ENCODE data around the gene LHX8. TPM values are rescaled to one million over a fixed set of nuclear protein-coding genes. Genes with fewer than 3 reads are reported as not detected.

The LHX8 gene
- total RNA-seq, 1 donor: not detected

DNA sequence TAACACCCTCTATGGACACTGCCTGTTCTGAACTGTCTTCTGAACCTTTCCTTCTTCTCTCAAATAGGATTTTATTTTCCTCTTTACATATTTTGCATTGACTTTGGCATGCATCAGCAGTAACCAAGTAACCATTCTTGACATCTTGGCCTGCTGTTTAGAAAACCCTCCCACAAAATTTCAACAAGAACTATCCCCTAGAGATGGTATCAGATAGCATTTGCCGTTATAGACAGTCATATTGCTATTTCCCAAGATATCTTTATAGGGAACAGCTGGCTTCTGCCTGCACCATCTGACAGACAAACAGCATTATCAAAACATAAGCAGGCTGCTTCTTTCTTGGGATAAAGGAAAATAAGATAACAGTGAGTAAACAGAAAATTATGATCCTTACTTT, 54.7 kb downstream of the LHX8 start:
- no peaks in the 10 kb centered on the region for H3K27me3 ChIP-seq (ENCODE audit: insufficient read depth, low read length)
- H3K9me3 ChIP-seq (ENCODE audit: low read depth, low read length): no peaks in the 10 kb centered on the region
- H3K27ac ChIP-seq (ENCODE audit: low read depth, low read length): no peak overlapping the region
- DNase-seq (ENCODE audit: insufficient read length, low spot score, missing footprints): no peak
- no peaks in the 10 kb centered on the region for H4K20me1 ChIP-seq (ENCODE audit: insufficient read depth, low read length)
- no peak overlapping the region for H3K4me2 ChIP-seq (ENCODE audit: insufficient read depth, low read length)
- no peak overlapping the region for H2AFZ ChIP-seq (ENCODE audit: low read length)
- H3K4me3 ChIP-seq (ENCODE audit: insufficient read depth, low read length): no peak overlapping the region
- H3K4me1 ChIP-seq (ENCODE audit: insufficient read depth, low read length): no peaks in the 10 kb centered on the region
- no peak for TF ChIP-seq CTCF (IDR thresholded peaks at IDR 0.05; ENCODE audit: extremely low read depth, low read depth, low read length)
- H3K36me3 ChIP-seq (ENCODE audit: insufficient read depth, low read length): no peaks in the 10 kb centered on the region
- no peaks in the 10 kb centered on the region for H3K79me2 ChIP-seq (ENCODE audit: insufficient read depth, low read length)

GRCh38 chr1:75198163-75198562, 64.0 kb downstream of the LHX8 start:
- Histone ChIP-seq H3K79me2 (ENCODE audit: insufficient read depth, low read length) (no peaks in the 10 kb centered on the region), H3K4me3 (ENCODE audit: insufficient read depth, low read length) (no peak overlapping the region), H3K9me3 (ENCODE audit: low read depth, low read length) (no peaks in the 10 kb centered on the region), H2AFZ (ENCODE audit: low read length) (no peak overlapping the region), H3K27me3 (ENCODE audit: insufficient read depth, low read length) (no peaks in the 10 kb centered on the region), H3K27ac (ENCODE audit: low read depth, low read length) (no peak overlapping the region), H3K4me1 (ENCODE audit: insufficient read depth, low read length) (no peaks in the 10 kb centered on the region), H4K20me1 (ENCODE audit: insufficient read depth, low read length) (no peaks in the 10 kb centered on the region), H3K36me3 (ENCODE audit: insufficient read depth, low read length) (no peaks in the 10 kb centered on the region), H3K4me2 (ENCODE audit: insufficient read depth, low read length) (no peak overlapping the region)
- DNase-seq (ENCODE audit: insufficient read length, low spot score, missing footprints): no peak
- TF ChIP-seq CTCF (IDR thresholded peaks at IDR 0.05; ENCODE audit: extremely low read depth, low read depth, low read length): no peak

- Histone ChIP-seq H4K20me1 (ENCODE audit: insufficient read depth, low read length) (no peaks in the 10 kb centered on the region), H2AFZ (ENCODE audit: low read length) (no peak overlapping the region), H3K4me1 (ENCODE audit: insufficient read depth, low read length) (no peaks in the 10 kb centered on the region), H3K79me2 (ENCODE audit: insufficient read depth, low read length) (no peaks in the 10 kb centered on the region), H3K9me3 (ENCODE audit: low read depth, low read length) (no peaks in the 10 kb centered on the region), H3K4me2 (ENCODE audit: insufficient read depth, low read length) (no peak overlapping the region), H3K27me3 (ENCODE audit: insufficient read depth, low read length) (no peaks in the 10 kb centered on the region), H3K27ac (ENCODE audit: low read depth, low read length) (no peak overlapping the region), H3K4me3 (ENCODE audit: insufficient read depth, low read length) (no peak overlapping the region), H3K36me3 (ENCODE audit: insufficient read depth, low read length) (no peaks in the 10 kb centered on the region)
- TF ChIP-seq CTCF (IDR thresholded peaks at IDR 0.05; ENCODE audit: extremely low read depth, low read depth, low read length): no peak
- no peak for DNase-seq (ENCODE audit: insufficient read length, low spot score, missing footprints)
Measured at GRCh38 chr1:75198761-75199160, 64.6 kb downstream of the LHX8 start.

DNA sequence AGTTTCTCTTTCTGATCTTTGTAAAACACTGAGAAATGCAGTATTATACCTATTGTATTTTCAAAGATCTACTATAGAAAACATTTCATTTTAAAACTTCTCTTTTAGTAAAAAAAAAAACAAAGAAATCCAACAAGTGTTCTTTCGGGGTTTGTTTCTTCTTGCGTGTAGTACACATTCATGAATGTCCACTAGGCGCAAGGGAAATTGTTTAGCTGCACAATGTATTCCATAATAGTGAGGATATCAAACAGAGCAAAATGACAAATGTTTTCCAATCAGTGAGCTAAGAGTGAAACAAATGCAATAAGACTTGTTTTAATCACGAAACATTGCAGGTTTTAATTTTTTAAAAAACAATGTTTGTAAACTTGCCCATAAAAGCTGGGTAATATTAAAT, 68.6 kb downstream of the LHX8 start:
- Histone ChIP-seq H3K4me1 (ENCODE audit: insufficient read depth, low read length) (no peaks in the 10 kb centered on the region), H3K36me3 (ENCODE audit: insufficient read depth, low read length) (no peaks in the 10 kb centered on the region), H3K79me2 (ENCODE audit: insufficient read depth, low read length) (no peaks in the 10 kb centered on the region), H3K4me3 (ENCODE audit: insufficient read depth, low read length) (no peak overlapping the region), H2AFZ (ENCODE audit: low read length) (no peak overlapping the region), H3K27ac (ENCODE audit: low read depth, low read length) (no peak overlapping the region), H3K27me3 (ENCODE audit: insufficient read depth, low read length) (no peaks in the 10 kb centered on the region), H4K20me1 (ENCODE audit: insufficient read depth, low read length) (no peaks in the 10 kb centered on the region), H3K9me3 (ENCODE audit: low read depth, low read length) (no peaks in the 10 kb centered on the region), H3K4me2 (ENCODE audit: insufficient read depth, low read length) (no peak overlapping the region)
- TF ChIP-seq CTCF (IDR thresholded peaks at IDR 0.05; ENCODE audit: extremely low read depth, low read depth, low read length): no peak
- no peak for DNase-seq (ENCODE audit: insufficient read length, low spot score, missing footprints)
